IPS-15b (cell line): ENCODE data around the gene RRP15.

Experiments used
- H3K27me3 ChIP-seq: one replicate; pipeline ENCODE4 v1.6.1; 2013; ENCODE audit warnings: low read length; ENCODE audit not compliant: control insufficient read depth, insufficient read depth
- H3K36me3 ChIP-seq: one replicate; pipeline ENCODE4 v1.6.1; 2013; ENCODE audit warnings: low read length; ENCODE audit not compliant: control insufficient read depth, insufficient read depth
- H3K4me1 ChIP-seq: one replicate; pipeline ENCODE4 v1.6.1; 2013; ENCODE audit warnings: mild to moderate bottlenecking, low read length; ENCODE audit not compliant: control insufficient read depth, insufficient read depth
- H3K4me3 ChIP-seq: one replicate; pipeline ENCODE4 v1.5.1; 2013; ENCODE audit warnings: low read depth, low read length
- H3K9ac ChIP-seq: one replicate; pipeline ENCODE4 v1.6.1; 2013; ENCODE audit warnings: low read depth, mild to moderate bottlenecking, low read length
- H3K9me3 ChIP-seq: one replicate; pipeline ENCODE4 v1.6.1; 2013; ENCODE audit warnings: mild to moderate bottlenecking, low read length; ENCODE audit not compliant: control insufficient read depth, insufficient read depth

Gene RRP15

DNA sequence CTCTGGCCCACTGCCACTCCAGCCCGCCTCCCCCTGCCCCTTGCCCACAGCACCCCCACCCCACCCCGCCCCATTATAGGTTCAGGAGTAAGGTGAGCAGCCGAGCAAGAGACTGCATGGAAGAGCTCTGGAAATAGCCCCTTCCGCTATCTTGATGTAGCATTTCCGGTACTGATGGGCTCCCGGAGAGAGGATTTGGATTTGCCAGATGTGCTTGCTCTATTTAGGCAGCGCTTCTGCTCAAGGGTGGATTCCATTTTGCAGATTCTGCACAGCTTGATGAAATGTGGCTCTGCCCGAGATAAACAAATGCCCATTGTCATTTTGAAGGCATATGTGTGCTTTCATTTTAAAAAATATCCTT is 67.0 kb downstream of the RRP15 start:
- no peaks in the 10 kb centered on the region for H3K36me3 ChIP-seq
- no peaks in the 10 kb centered on the region for H3K9me3 ChIP-seq
- peaks cover 5% of the 10 kb centered on the region for H3K4me1 ChIP-seq
- peaks cover 7% of the 10 kb centered on the region for H3K27me3 ChIP-seq
- H3K9ac ChIP-seq = no peak overlapping the region
- H3K4me3 ChIP-seq = no peak overlapping the region

DNA sequence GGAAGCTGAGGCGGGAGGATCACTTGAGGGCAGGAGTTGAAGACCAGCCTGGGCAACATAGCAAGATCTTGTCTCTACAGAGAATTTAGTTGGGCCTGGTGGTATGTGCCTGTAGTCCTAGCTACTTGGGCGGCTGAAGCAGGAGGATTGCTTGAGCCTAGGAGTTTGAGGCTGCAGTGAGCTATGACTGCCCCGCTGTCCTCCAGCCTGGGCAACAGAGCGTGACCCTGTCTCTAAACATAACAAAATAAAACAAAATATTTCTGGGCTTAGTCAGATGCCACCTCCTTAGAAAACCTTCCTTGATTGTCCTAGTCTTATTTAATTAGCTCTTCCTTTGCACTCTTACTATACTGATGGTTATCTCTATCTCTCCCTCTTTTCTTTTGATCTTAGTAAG is 68.6 kb downstream of the RRP15 start:
- no peak overlapping the region for H3K4me3 ChIP-seq
- no peaks in the 10 kb centered on the region for H3K36me3 ChIP-seq
- no peaks in the 10 kb centered on the region for H3K27me3 ChIP-seq
- no peaks in the 10 kb centered on the region for H3K9me3 ChIP-seq
- no peak overlapping the region for H3K9ac ChIP-seq
- H3K4me1 ChIP-seq = no peaks in the 10 kb centered on the region

DNA sequence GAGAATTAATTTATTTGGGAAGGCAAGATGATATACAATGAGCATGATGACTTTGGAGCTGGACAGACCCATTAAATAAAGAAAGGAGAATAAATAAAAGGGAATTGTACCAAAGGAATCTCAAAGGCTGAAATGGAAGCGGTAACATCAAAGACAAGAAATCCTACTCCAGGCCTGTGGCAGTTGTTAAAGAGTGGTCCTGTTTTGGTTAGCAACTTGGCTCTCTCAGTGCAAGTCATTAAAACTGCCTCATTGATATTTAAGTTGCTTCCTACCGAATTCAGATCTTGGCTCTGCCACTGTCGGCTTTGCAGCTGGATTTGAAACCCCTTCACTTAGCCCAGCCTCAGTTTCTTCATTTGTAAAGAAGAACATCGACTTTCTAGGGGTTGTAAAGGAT is 70.2 kb downstream of the RRP15 start:
- H3K36me3 ChIP-seq = no peaks in the 10 kb centered on the region
- H3K4me3 ChIP-seq = no peak overlapping the region
- no peaks in the 10 kb centered on the region for H3K4me1 ChIP-seq
- no peaks in the 10 kb centered on the region for H3K27me3 ChIP-seq
- H3K9me3 ChIP-seq = no peaks in the 10 kb centered on the region
- no peak overlapping the region for H3K9ac ChIP-seq

GRCh38 chr1:218357211-218357892 is 72.3 kb downstream of the RRP15 start:
- Histone ChIP-seq H3K27me3 (no peaks in the 10 kb centered on the region), H3K9me3 (no peaks in the 10 kb centered on the region), H3K4me3 (no peak overlapping the region), H3K36me3 (no peaks in the 10 kb centered on the region), H3K4me1 (no peaks in the 10 kb centered on the region), H3K9ac (no peak overlapping the region)

GRCh38 chr1:218357893-218358232 is 72.8 kb downstream of the RRP15 start:
- Histone ChIP-seq H3K4me1 (no peaks in the 10 kb centered on the region), H3K36me3 (no peaks in the 10 kb centered on the region), H3K9me3 (no peaks in the 10 kb centered on the region), H3K4me3 (no peak overlapping the region), H3K27me3 (no peaks in the 10 kb centered on the region), H3K9ac (no peak overlapping the region)

DNA sequence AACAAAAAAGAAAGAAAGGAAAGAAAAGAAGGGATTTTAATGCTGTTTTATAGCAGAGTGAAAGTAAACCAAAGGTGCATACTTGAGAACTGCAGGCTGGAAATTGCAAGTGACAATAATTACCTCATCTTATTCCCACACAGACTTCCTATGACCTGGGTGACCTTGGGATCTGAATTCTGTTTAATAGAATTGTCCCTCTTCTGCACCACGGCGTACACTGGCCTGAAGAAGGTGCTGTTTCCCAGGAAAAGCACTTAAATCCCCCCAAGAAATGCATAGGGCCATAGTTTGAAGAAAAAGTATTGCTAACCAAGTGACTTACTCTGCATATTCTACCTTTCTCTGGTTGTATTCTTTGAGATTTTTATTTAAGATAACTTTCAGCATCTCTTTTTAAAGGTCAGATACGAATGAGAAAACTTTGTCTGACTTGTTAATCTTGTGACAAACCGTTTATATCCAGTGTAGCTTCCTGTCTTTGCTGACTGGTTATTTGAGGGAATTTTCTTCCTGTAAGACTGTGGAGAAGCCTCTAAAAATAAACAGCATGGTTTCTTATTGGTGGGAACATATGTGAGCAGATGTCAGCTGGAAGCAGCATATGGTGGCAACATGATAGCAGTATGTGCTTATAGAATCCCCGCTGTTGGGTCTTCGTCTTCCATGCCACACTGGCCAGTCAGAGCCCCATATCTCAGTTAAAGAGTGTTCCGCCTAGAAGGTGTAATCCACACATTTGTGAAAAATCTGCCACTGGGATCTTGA is 76.4 kb downstream of the RRP15 start:
- no peak overlapping the region for H3K9ac ChIP-seq
- no peaks in the 10 kb centered on the region for H3K36me3 ChIP-seq
- no peaks in the 10 kb centered on the region for H3K27me3 ChIP-seq
- H3K4me1 ChIP-seq = no peaks in the 10 kb centered on the region
- H3K4me3 ChIP-seq = no peak overlapping the region
- no peaks in the 10 kb centered on the region for H3K9me3 ChIP-seq

DNA sequence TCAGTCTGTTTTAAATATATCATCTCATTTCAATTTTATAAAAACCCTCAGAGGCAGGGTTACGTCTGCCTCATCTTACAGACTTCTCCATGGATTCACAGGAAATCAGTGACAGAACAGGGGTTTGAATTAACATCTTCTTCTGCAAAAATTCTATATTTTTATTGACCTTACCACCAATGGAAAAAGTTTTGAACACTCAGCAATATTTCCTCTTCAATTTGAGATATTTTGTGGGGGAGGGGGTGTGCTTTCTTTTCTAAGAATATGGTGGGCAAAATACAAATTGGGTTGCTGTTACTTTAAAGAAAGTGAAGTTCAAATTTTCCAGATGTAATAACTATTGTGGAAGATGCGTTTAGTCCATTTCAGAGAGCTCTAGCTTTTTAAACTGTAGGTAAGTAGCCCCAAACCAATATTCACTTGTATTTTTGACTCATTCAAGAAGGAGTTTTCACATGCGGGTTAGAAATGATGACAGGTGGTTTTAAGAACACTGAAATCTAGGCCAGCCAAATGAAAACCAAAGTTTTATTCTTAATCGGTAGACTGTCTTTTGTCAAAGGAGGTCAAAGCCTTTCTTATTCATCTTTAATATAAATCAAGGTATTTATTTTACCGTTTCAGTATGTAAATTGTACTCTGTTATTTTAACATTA is 77.5 kb downstream of the RRP15 start:
- H3K9me3 ChIP-seq = no peaks in the 10 kb centered on the region
- H3K27me3 ChIP-seq = no peaks in the 10 kb centered on the region
- H3K4me3 ChIP-seq = no peak overlapping the region
- H3K9ac ChIP-seq = no peak overlapping the region
- H3K4me1 ChIP-seq = no peaks in the 10 kb centered on the region
- H3K36me3 ChIP-seq = no peaks in the 10 kb centered on the region

DNA sequence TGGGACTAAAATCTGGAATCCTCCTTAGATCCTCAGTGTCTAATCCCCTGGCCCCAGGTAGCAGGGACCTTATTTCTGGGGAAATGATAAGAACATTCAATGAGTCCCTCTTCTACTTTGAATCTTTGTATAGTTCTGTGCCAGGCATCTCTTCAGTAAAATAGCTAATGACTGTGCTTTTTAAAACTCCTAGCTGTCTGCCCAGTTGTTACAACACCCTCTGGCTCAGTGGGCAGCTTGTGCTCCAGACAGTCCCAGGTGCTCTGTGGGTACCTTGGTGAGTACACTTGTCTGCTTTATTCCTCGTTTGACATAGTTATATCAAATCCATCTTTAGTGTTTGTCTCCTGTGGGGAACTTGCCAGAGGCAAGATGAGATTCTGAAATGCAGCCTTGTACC is 78.0 kb downstream of the RRP15 start:
- H3K4me1 ChIP-seq = no peaks in the 10 kb centered on the region
- H3K9ac ChIP-seq = no peak overlapping the region
- H3K9me3 ChIP-seq = no peaks in the 10 kb centered on the region
- H3K4me3 ChIP-seq = no peak overlapping the region
- H3K27me3 ChIP-seq = no peaks in the 10 kb centered on the region
- no peaks in the 10 kb centered on the region for H3K36me3 ChIP-seq

DNA sequence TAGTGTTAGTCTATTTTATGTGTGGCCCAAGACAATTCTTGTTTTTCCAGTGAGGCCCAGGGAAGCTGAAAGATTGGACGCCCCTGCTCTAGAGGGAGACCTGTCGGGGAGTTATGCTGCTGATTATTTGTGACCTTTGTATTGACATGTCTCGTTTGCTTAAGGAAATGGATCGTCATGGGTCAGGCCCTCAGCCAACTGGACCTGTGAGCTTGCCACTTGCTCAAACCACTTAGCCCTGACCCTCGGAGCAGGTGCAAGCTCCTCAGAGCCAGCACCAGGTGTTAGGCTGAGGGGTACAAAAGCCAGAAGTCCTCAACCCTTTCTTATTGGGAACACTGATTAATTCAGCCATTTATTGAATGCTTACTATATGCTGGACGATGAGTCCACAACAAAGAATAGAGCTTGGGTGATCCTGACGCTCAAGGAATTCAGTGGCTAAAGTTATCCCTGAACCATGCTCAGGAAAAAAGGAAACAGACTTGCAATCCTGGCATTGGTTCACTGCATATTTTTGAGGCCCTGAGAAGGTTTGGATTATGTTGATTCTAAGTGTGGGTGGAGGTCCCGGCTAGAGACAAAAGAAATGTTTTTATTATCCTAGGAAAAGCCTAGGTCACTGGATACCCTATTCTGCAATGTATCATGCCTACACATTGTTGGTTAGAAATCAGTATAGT is 79.1 kb downstream of the RRP15 start:
- Histone ChIP-seq H3K4me3 (no peak overlapping the region), H3K9ac (no peak overlapping the region), H3K4me1 (no peaks in the 10 kb centered on the region), H3K27me3 (no peaks in the 10 kb centered on the region), H3K36me3 (no peaks in the 10 kb centered on the region), H3K9me3 (no peaks in the 10 kb centered on the region)

DNA sequence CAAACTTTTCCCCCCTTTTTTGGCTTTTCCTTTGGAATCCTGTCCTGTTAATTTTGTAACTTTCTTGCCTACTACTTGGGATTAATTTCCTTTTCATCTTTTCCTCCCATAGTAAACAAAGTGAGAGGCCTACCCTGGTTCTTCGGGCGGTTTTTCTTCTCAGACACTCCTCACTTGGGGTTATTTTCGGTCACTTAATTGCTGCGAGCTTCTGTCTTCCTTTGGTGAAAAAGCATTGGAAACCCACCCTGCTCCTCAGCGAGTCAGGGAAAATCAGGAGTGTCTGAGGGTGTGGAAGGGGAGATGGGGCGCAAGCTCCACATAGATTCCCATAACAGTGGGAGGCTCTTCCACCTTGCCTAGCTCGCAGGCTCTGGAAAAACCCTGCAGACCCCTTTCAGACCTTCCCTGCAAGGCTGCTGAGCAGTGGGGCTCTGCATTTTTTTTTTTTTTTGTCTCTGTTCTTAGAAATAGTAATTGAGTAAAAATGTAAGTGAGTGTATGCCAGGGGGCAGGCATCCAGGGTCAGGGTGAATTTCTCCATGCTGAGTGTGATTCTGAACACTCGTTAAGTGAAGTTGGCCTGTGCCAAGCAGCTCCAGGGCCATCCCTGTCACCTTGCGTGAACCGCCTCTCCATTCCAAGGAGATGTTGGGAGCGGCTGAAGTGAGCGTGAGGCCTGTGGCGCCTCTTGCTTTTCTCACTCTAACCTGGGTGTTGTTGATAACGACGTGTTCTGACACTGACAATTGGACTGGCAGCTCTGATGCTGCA is 80.3 kb downstream of the RRP15 start:
- Histone ChIP-seq H3K27me3 (no peaks in the 10 kb centered on the region), H3K4me3 (no peak overlapping the region), H3K9me3 (no peaks in the 10 kb centered on the region), H3K9ac (no peak overlapping the region), H3K36me3 (no peaks in the 10 kb centered on the region), H3K4me1 (no peaks in the 10 kb centered on the region)

- H3K4me3 ChIP-seq = no peak overlapping the region
- H3K9ac ChIP-seq = no peak overlapping the region
- H3K36me3 ChIP-seq = no peaks in the 10 kb centered on the region
- no peaks in the 10 kb centered on the region for H3K4me1 ChIP-seq
- H3K9me3 ChIP-seq = no peaks in the 10 kb centered on the region
- H3K27me3 ChIP-seq = no peaks in the 10 kb centered on the region
These were observed 81.4 kb downstream of the RRP15 start for GRCh38 chr1:218366322-218367052.
